Measurements from ENCODE around the gene LRRC37B. TPM values are rescaled to one million over a fixed set of nuclear protein-coding genes. Genes with fewer than 3 reads are reported as not detected.
"Not testable (repeated sequence)": the region's sequence is repeated elsewhere in the genome, so short reads cannot be mapped to it uniquely, and the experiment has no call there.

LRRC37B gene
- 10.1 TPM for total RNA-seq

DNA sequence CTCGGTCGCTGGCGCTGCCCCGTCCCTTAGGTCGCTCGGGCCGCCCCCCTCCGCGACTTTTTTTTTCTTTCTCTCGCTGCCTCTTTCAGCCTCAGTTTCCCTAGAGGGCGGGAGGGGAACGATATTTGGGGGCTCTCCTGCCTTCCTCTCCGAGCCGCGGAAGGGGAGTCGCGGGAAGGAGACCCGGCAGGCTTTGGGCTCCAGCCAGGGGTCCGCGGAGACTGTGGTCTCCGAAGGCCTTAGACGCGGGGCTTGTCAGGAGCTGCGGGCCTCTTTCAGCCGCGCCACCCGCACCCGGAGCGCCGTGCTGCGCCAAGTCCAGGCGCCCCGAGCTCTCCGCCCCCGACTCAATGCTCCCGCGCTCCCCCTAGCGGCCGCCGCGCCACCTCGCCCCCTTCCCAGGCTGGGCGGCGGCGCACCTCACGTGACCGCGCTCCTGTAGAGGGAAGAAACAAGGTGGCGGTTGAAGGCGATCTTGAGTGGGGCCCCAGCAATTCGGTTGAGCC lies at the start of gene LRRC37B:
Gene LRRC37B, plus strand, starts transcription at position 427 of the 506 bp plus-strand sequence. CDS start 14,010 bp downstream, outside the sequence.
- peak; percentile 93 for DNase-seq

DNA sequence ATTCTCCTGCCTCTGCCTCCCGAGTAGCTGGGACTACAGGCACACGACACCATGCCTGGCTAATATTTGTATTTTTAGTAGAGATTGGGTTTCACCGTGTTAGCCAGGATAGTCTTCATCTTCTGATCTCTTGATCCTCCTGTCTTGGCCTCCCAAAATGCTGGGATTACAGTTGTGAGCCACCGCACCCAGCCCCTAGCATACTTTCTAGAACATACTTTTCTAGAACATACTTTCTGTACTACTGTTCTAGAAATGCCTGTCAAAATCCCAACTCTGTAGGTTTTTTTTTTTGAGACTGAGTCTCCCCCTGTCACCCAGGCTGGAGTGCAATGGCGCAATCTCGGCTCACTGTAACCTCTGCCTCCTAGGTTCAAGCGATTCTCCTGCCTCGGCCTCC lies 43.1 kb upstream of the LRRC37B start:
- DNase-seq = not testable (repeated sequence)

DNA sequence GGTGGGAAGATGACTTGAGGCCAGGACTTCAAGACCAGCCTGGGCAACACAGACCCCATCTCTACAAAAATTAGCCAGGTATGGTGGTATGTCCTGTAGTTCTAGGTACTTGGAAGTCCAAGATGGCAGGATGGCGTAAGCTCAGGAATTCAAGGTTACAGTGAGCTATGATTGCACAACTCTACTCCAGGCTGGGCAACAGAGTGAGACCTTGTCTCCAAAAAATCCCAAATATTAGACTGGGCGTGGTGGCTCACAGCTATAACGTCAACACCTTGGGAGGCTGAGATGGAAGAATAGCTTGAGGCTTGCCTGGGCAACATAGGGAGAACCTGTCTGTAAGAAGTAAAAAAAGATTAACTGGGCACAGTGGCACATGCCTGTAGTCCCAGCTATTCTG lies 39.5 kb upstream of the LRRC37B start:
- DNase-seq = no peak

DNA sequence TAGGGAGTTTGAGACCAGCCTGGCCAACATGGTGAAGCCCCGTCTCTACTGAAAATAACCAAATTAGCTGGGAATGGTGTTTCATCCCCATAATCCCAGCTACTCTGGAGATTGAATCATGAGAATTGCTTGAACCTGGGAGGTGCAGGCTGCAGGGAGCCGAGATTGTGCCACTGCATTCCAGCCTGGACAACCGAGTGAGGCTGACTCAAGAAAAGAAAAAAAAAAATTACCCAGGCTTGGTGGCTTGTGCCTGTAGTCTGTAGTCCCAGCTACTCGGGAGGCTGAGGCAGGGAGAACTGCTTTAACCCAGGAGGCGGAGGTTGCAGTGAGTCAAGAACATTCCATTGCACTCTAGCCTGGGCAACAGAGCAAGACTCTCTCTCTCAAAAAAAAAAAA lies 36.8 kb upstream of the LRRC37B start:
- not testable (repeated sequence) for DNase-seq

GRCh38 chr17:31974269-31975071 lies 32.7 kb upstream of the LRRC37B start:
- not testable (repeated sequence) for DNase-seq

DNA sequence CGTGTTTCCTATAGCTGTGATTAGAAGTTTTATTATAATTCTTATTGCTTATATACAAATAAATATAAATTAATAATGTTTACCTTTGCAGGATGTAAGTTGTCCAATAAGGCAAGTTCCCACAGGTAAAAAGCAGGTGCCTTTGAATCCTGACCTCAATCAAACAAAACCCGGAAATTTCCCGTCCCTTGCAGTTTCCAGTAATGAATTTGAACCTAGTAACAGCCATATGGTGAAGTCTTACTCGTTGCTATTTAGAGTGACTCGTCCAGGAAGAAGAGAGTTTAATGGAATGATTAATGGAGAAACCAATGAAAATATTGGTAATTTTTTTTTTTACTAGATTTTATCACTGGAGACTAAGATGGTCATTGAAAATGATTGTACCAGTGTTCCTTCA lies 31.8 kb upstream of the LRRC37B start:
- not testable (repeated sequence) for DNase-seq

GRCh38 chr17:31991821-31992220 lies 15.4 kb upstream of the LRRC37B start:
- not testable (repeated sequence) for DNase-seq

DNA sequence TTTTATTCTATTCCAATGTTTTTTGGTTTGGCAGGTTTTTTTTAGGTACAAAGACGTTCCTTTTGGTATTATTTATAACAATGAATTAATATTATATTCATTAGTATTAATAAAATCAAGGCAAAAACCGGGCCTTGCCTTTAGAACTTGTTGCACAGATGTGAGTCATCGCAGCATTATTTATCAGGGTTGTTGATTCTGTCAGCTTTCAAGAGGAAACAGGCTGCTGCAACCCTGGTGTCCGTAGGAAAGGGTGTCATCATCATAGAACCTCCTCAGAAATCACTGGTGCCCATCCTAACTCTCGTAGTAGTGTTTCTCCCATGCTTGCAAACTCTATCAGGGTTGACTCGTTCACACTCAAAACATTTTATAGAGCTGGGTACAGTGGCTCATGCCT lies 10.2 kb upstream of the LRRC37B start:
- no peak for DNase-seq

GRCh38 chr17:32007463-32008298 lies 498 bp downstream of the LRRC37B start:
- peak; percentile 57 for DNase-seq

DNA sequence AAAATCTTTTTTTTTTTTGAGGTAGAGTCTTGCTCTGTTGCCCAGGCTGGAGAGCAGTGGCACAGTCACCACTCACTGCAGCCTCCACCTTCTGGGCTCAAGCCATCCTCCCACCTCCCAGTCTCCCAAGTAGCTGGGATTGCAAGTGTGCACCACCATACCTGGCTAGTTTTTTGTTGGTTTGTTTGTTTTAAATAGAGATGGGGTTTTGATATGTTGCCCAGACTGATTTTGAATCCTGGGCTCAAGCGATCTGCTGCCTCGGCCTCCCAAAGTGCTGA lies 2.0 kb downstream of the LRRC37B start:
- DNase-seq = no peak

- DNase-seq = no peak
These were observed 2.9 kb downstream of the LRRC37B start for GRCh38 chr17:32010114-32010513.

- peak; percentile 4 for DNase-seq
These were observed 8.2 kb downstream of the LRRC37B start for GRCh38 chr17:32015245-32016013.

DNA sequence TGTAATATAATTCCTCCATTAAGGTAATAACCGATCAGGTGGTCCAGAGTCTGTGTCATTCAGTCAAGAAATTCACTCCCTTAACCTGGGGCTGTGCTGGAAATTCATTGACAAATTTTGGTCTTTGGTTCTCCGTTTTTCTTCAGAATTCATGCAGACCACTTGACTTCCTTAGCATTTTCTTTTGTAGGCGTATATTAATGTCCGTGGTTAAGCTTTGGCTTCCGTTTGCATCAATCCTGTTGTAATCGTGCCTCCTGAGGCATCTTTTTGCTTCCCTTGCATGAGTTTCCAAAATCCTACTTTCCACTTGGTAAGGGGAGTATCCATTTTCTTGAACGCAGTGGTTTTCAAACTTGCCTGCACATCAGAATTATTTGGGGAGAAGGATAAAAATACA lies 9.0 kb downstream of the LRRC37B start:
- no peak for DNase-seq

DNA sequence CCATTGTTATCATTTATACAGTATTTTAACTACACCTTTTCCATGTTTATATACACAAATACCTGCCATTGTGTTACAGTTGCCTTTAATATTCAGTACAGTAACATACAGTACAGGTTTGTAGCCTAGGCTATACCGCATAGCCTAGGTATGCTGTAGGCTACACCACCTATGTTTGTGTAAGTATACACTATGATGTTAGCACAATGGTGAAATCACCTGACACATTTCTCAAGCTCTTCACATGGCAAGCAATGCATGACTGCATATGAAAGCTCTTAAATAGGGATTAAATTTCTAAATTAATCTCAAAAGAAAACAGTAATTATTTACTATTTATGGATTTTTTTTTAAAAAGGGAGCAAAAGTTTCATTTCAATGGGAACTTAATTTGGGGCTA lies 12.0 kb downstream of the LRRC37B start:
- no peak for DNase-seq

DNA sequence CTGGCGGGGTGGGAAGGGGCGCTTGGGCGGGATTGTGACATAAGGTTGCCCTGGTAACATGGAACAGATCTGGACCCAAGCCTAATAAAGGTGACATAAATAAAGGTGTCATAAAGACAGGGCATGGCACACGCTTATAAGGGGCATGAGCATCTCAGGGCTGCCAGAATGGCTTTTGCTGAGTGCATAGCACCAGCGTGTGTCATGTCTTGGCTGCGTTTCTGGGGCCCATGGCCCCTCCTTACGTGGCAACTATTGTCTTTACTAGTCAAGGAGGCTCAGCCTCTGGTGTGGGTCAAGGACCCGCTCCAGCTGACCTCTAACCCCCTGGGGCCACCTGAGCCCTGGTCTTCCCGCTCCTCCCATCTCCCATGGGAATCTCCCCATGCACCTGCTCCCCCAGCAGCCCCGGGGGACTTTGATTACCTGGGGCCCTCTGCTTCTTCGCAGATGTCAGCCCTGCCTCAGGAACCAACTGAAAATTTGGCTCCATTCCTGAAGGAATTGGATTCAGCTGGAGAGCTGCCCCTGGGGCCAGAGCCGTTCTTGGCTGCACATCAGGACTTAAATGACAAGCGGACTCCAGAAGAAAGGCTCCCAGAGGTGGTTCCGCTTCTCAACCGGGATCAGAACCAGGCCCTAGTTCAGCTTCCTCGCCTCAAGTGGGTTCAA lies 13.9 kb downstream of the LRRC37B start:
- DNase-seq = no peak

GRCh38 chr17:32021615-32021955 lies 14.4 kb downstream of the LRRC37B start:
- DNase-seq = no peak

- not testable (repeated sequence) for DNase-seq
These were observed 15.4 kb downstream of the LRRC37B start for GRCh38 chr17:32022554-32022953.

- not testable (repeated sequence) for DNase-seq
These were observed 20.1 kb downstream of the LRRC37B start for GRCh38 chr17:32027271-32027670.

GRCh38 chr17:32033223-32033622 lies 26.0 kb downstream of the LRRC37B start:
- DNase-seq = no peak

- DNase-seq = not testable (repeated sequence)
These were observed 26.6 kb downstream of the LRRC37B start for GRCh38 chr17:32033812-32034211.

DNA sequence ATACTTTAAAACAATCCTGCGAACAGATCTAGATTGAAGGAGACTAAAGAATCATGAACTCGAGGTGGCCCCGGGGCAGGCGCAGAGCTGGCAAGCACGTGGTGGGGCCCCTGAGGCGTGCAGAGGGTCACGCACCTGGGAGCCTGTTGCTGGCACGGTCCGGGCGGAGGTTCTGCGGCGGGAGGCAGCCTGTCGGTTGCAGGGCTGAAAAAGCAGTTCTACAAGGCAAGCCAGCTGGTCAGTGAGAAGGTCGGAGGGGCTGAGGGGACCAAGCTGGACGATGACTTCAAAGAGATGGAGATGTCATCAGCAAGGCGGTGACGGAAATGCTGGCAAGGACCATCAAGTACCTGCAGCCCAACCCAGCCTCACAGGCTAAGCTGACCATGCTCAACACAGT lies 33.1 kb downstream of the LRRC37B start:
- not testable (repeated sequence) for DNase-seq

DNA sequence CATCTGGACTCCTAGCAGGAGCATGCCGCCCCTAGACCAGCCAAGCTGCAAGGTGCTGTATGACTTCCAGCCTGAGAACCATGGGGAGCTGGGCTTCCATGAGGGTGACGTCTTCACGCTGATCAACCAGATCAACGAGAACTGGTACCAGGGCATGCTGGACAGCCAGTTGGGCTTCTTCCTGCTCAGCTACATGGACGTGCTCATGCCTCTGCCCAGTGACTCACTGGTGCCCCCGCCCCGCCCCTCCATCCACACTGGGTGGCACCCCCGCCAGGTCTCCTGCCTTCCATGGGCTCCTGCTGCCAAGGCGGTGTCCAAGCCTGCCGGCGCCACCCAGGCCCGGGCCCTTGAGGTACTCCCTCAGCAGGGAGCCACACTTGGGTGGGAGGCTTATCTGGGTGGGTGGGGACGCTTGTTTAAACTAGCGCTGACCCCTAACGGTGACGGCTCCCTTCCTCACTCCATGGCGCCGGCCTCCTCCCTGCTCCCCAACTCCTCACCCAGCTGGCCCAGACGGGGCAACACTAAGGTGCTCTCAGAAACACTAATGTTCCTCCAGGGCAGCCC lies 34.2 kb downstream of the LRRC37B start:
- DNase-seq = not testable (repeated sequence)

All from tongue (tissue), 2 donors.